T-helper 1 cell treated with Interleukin-12 subunit alpha and Interleukin-12 subunit beta and Interleukin-4 antibody, amounts not matched to agents 30 μg/mL and 1 μg/mL, for 36 hours (primary cell): ENCODE results near the gene MOB1B.
A peak's percentile ranks its signal among the peaks of the same experiment; 100 is the strongest.

ENCODE experiments used
- H3K27ac Mint-ChIP-seq: one replicate; pipeline ENCODE4 v1.8.0; 2021; ENCODE audit warnings: mild to moderate bottlenecking, mixed read lengths
- H3K27me3 Mint-ChIP-seq: one replicate; pipeline ENCODE4 v1.8.0; 2021; ENCODE audit warnings: low read depth, mixed read lengths
- H3K36me3 Mint-ChIP-seq: one replicate; pipeline ENCODE4 v1.8.0; 2021; ENCODE audit warnings: low read depth, mixed read lengths
- H3K4me1 Mint-ChIP-seq: one replicate; pipeline ENCODE4 v1.8.0; 2021; ENCODE audit warnings: low read depth, mixed read lengths
- H3K4me3 Mint-ChIP-seq: one replicate; pipeline ENCODE4 v1.8.0; 2021; ENCODE audit warnings: mild to moderate bottlenecking, moderate library complexity, mixed read lengths
- H3K9me3 Mint-ChIP-seq: one replicate; pipeline ENCODE4 v1.8.0; 2021; ENCODE audit warnings: mixed read lengths

MOB1B gene

DNA sequence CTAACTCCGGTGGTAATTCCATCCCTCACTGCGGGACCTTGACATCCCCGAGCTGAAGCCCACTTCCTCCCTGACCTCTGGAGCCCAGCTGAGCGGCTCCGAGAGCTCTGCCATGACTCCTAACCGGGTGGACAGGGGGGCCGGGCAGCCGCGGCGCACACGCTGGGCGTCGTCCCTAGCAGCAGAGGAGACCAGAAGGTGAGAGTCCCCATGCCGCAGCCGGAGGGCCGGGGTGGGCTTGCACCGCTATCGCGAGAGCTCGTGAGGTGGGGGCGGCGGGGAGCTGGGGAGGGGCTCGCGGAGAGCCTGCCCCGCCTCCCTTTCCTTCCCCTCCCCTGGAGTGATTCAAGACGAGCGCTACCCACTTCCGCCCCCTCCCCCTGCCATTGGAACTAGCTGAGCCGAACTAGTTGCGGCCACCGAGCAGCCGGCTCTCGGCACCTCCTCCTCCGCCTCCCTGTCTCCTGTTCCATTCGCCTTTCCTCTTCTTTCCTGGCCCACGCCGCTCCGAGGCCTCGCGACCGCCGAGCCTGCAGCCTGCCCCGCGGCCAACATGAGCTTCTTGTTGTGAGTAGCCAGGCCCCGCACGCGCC is at the start of gene MOB1B:
Gene MOB1B (plus strand): TSS at position 386 of the 593 bp plus-strand sequence. CDS start 168 bp downstream, at position 554.
- H3K27me3 Mint-ChIP-seq = no peaks in the 10 kb centered on the region
- H3K27ac Mint-ChIP-seq = peak within 1 kb of the TSS; percentile 87
- H3K4me1 Mint-ChIP-seq = peaks cover 18% of the 10 kb centered on the region
- peaks cover 13% of the 10 kb centered on the region for H3K36me3 Mint-ChIP-seq
- H3K9me3 Mint-ChIP-seq = no peaks in the 10 kb centered on the region
- H3K4me3 Mint-ChIP-seq = peak within 1 kb of the TSS; percentile 98

DNA sequence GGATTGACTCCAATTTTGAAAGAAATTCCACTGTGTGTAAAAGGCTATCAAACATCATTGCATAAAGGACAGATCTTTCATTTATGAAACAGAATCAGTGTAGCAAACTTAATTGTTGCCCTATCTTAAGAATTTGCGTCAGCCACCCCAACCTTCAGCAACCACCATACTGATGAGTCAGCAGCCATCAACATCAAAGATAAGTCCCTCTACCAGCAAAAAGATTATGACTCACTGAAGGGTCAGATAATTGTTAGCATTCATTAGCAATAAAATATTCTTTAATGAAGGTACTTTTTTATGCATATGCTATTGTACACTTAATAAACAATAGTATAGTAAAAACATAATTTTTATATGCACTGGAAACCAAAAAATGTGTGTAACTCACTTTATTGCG is 46.7 kb upstream of the MOB1B start:
- Mint-ChIP-seq H3K27me3 (no peaks in the 10 kb centered on the region), H3K9me3 (no peaks in the 10 kb centered on the region), H3K4me3 (no peak overlapping the region), H3K4me1 (peaks cover 2% of the 10 kb centered on the region), H3K36me3 (peaks cover 2% of the 10 kb centered on the region), H3K27ac (no peak overlapping the region)

- peaks cover 9% of the 10 kb centered on the region for H3K4me1 Mint-ChIP-seq
- no peaks in the 10 kb centered on the region for H3K27me3 Mint-ChIP-seq
- no peak overlapping the region for H3K27ac Mint-ChIP-seq
- H3K9me3 Mint-ChIP-seq = no peaks in the 10 kb centered on the region
- H3K36me3 Mint-ChIP-seq = peaks cover 2% of the 10 kb centered on the region
- H3K4me3 Mint-ChIP-seq = no peak overlapping the region
Observed at GRCh38 chr4:70858454-70858853, 43.7 kb upstream of the MOB1B start.

GRCh38 chr4:70859066-70859465 is 43.1 kb upstream of the MOB1B start:
- H3K36me3 Mint-ChIP-seq = peaks cover 2% of the 10 kb centered on the region
- peaks cover 10% of the 10 kb centered on the region for H3K4me1 Mint-ChIP-seq
- no peak overlapping the region for H3K4me3 Mint-ChIP-seq
- no peaks in the 10 kb centered on the region for H3K9me3 Mint-ChIP-seq
- no peak overlapping the region for H3K27ac Mint-ChIP-seq
- no peaks in the 10 kb centered on the region for H3K27me3 Mint-ChIP-seq

GRCh38 chr4:70863099-70863790 is 38.9 kb upstream of the MOB1B start:
- H3K27ac Mint-ChIP-seq = peak overlapping the region; percentile 78
- no peaks in the 10 kb centered on the region for H3K36me3 Mint-ChIP-seq
- peaks cover 8% of the 10 kb centered on the region for H3K4me1 Mint-ChIP-seq
- H3K4me3 Mint-ChIP-seq = peak overlapping the region; percentile 2
- H3K9me3 Mint-ChIP-seq = no peaks in the 10 kb centered on the region
- no peaks in the 10 kb centered on the region for H3K27me3 Mint-ChIP-seq

GRCh38 chr4:70868778-70869177 is 33.4 kb upstream of the MOB1B start:
- no peaks in the 10 kb centered on the region for H3K9me3 Mint-ChIP-seq
- no peak overlapping the region for H3K4me3 Mint-ChIP-seq
- H3K27ac Mint-ChIP-seq = no peak overlapping the region
- peaks cover 5% of the 10 kb centered on the region for H3K27me3 Mint-ChIP-seq
- H3K36me3 Mint-ChIP-seq = no peaks in the 10 kb centered on the region
- H3K4me1 Mint-ChIP-seq = no peaks in the 10 kb centered on the region

GRCh38 chr4:70873216-70873615 is 29.0 kb upstream of the MOB1B start:
- H3K27me3 Mint-ChIP-seq = peaks cover 5% of the 10 kb centered on the region
- H3K4me3 Mint-ChIP-seq = no peak overlapping the region
- H3K9me3 Mint-ChIP-seq = no peaks in the 10 kb centered on the region
- no peaks in the 10 kb centered on the region for H3K36me3 Mint-ChIP-seq
- H3K4me1 Mint-ChIP-seq = no peaks in the 10 kb centered on the region
- no peak overlapping the region for H3K27ac Mint-ChIP-seq

DNA sequence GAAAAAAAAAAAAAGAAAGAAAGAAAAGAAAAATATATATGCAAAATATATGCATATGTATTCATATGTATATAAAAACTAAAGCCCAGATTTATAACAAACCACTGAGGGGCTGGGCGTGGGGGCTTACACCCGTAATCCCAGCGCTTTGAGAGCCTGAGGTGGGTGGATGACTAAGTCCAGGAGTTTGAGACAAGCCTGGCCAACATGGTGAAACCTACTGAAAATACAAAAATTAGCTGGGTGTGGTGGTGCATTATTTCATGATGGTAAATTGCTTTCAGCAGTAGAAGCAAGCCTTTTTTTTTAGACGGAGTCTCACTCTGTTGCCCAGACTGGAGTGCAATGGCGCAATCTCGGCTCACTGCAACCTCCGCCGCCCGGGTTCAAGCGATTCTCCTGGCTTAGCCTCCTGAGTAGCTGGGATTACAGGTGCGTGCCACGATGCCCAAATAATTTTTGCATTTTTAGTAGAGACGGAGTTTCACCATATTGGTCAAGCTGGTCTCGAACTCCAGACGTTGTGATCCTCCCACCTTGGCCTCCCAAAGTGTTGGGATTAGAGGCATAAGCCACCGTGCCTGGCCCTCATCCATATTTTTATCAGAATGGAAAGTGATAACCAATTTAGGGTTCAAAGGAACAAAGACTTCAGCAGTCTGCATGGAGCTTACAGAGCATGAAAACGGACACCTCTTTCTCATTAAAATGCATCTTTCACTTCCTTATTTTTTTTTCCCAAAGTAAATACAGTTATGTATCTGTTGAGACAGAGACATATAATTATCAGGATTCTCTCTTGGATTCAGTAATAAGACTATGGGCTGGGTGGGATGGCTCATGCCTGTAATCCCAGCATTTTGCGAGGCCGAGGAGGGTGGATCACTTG is 27.7 kb upstream of the MOB1B start:
- H3K9me3 Mint-ChIP-seq = no peaks in the 10 kb centered on the region
- H3K27ac Mint-ChIP-seq = no peak overlapping the region
- no peak overlapping the region for H3K4me3 Mint-ChIP-seq
- no peaks in the 10 kb centered on the region for H3K36me3 Mint-ChIP-seq
- H3K27me3 Mint-ChIP-seq = no peaks in the 10 kb centered on the region
- no peaks in the 10 kb centered on the region for H3K4me1 Mint-ChIP-seq

DNA sequence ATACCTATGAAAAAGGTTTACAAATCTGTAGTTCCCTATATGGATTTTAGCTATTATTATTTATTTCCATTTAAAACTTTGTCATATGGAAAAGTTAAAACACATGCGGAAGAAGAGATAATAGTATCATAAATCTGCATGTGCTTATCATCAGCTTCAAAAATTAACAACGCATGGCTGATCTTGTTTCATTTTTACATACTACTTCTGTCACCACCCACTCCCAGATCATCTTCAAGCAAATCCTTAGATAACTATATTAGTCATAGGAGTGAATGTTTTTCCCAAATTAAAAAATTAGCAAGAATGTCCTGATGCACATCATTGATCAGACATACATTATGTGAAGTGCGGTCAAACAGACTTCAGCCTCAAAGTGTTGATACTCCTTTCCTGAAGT is 24.6 kb upstream of the MOB1B start:
- no peaks in the 10 kb centered on the region for H3K9me3 Mint-ChIP-seq
- no peaks in the 10 kb centered on the region for H3K4me1 Mint-ChIP-seq

GRCh38 chr4:70880739-70881138 is 21.4 kb upstream of the MOB1B start:
- Mint-ChIP-seq H3K27ac (no peak overlapping the region), H3K4me1 (no peaks in the 10 kb centered on the region), H3K27me3 (no peaks in the 10 kb centered on the region), H3K36me3 (no peaks in the 10 kb centered on the region), H3K9me3 (no peaks in the 10 kb centered on the region), H3K4me3 (no peak overlapping the region)

More for the DNA sequence above, 24.6 kb upstream of the MOB1B start:
- Mint-ChIP-seq H3K27ac (no peak overlapping the region), H3K4me3 (no peak overlapping the region), H3K27me3 (no peaks in the 10 kb centered on the region), H3K36me3 (no peaks in the 10 kb centered on the region)

GRCh38 chr4:70885174-70885573 is 17.0 kb upstream of the MOB1B start:
- H3K4me3 Mint-ChIP-seq = no peak overlapping the region

DNA sequence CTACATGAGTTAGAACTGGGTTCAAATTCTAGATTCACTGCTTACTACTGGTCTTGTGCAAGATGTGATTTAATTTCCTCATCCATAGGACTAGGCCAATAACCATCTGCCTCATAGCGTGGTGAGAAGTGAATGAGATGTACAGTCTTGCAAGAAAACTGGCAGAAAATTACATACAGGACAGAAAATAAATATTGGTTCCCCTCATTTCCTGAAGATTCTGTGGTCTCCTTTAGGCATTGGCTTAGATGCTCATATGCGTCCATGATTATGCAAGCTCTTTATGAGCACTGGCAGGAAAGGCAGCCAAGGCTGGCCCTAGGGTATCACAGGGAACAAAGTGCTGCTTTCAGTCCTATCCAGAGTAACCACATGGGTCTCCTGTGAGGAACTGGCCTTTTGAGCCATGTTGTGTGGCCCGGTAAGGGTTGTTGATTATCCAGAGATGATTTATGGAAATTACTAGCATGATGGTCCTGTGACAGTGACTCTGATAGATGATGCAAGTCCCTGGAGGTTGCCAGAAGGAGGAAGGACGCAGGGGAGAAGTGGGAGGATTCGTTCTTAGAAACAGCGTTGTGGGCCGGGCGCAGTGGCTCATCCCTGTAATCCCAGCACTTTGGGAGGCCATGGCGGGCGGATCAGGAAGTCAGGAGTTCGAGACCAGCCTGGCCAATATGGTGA is 9.9 kb upstream of the MOB1B start:
- Mint-ChIP-seq H3K36me3 (no peaks in the 10 kb centered on the region), H3K4me3 (no peak overlapping the region), H3K9me3 (no peaks in the 10 kb centered on the region), H3K4me1 (no peaks in the 10 kb centered on the region), H3K27ac (no peak overlapping the region), H3K27me3 (peaks cover 3% of the 10 kb centered on the region)

More at GRCh38 chr4:70885174-70885573, 17.0 kb upstream of the MOB1B start:
- Mint-ChIP-seq H3K27me3 (no peaks in the 10 kb centered on the region), H3K36me3 (no peaks in the 10 kb centered on the region), H3K4me1 (no peaks in the 10 kb centered on the region), H3K9me3 (no peaks in the 10 kb centered on the region), H3K27ac (no peak overlapping the region)

DNA sequence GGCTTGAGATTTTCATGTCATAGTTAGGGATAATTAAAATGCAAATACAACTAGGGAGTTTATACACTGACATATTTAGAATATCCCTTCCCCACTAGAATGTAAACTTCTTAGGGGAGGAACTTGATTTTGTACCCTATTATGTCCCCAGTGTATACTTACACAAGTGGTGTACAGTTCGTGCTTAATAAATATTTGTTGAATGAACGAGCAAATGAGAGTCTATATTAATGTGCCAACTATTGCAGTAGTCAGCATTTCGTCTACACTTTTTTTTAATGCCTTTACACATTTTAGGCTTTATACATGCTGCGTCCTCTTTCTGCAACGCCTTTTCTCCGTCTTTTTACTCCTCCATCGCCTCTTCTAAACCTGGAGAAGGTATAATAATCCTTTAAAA is 8.4 kb upstream of the MOB1B start:
- no peaks in the 10 kb centered on the region for H3K9me3 Mint-ChIP-seq
- no peak overlapping the region for H3K27ac Mint-ChIP-seq
- H3K27me3 Mint-ChIP-seq = peaks cover 3% of the 10 kb centered on the region
- no peaks in the 10 kb centered on the region for H3K36me3 Mint-ChIP-seq
- H3K4me1 Mint-ChIP-seq = no peaks in the 10 kb centered on the region
- H3K4me3 Mint-ChIP-seq = no peak overlapping the region

DNA sequence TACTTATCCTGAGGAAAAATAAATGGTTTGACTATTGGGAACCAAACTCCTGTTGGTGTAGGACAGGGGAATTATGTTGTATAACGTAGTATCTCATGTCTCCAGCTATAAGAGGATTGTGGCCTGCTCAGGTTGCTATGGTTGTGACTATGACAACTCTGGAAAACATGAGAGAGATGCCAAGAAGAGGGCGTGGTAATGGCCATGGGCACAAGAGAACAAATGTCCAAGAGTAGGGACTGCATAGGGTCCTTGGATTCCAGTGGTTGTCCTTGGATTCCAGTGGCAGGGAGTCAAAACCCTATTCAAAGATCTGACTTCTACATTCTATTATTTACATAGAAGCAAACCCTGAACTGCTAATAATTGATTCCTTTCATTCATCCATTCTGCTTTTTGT is 6.8 kb upstream of the MOB1B start:
- no peak overlapping the region for H3K27ac Mint-ChIP-seq
- H3K4me3 Mint-ChIP-seq = no peak overlapping the region
- no peaks in the 10 kb centered on the region for H3K4me1 Mint-ChIP-seq
- no peaks in the 10 kb centered on the region for H3K36me3 Mint-ChIP-seq
- peaks cover 3% of the 10 kb centered on the region for H3K27me3 Mint-ChIP-seq
- H3K9me3 Mint-ChIP-seq = no peaks in the 10 kb centered on the region
